Right kidney (tissue), 1 donor: ENCODE data around the gene SLC43A3.
"Not testable (repeated sequence)": the region's sequence is repeated elsewhere in the genome, so short reads cannot be mapped to it uniquely, and the experiment has no call there.

ENCODE experiments used
- DNase-seq: peaks from one replicate; pipeline ENCODE4 v3.0.0-alpha.2; 2016

The SLC43A3 gene

GRCh38 chr11:57386178-57386940 lies 40.6 kb downstream of the SLC43A3 start:
- DNase-seq = peak; percentile 26

- DNase-seq = no peak
Measured at GRCh38 chr11:57380975-57381374, 45.9 kb downstream of the SLC43A3 start, which contains the start of gene PRG3. TSS of gene PRG3 (minus strand) at chr11:57381150. CDS start at chr11:57380708, 442 bp downstream.

- DNase-seq = peak; percentile 39
Measured at GRCh38 chr11:57379732-57380131, 47.2 kb downstream of the SLC43A3 start.

GRCh38 chr11:57378186-57378585 lies 48.7 kb downstream of the SLC43A3 start:
- no peak for DNase-seq

- DNase-seq = no peak
Measured at GRCh38 chr11:57377107-57377506, 49.8 kb downstream of the SLC43A3 start.

- DNase-seq = no peak
Measured at GRCh38 chr11:57376095-57377090, 50.5 kb downstream of the SLC43A3 start.

GRCh38 chr11:57375490-57375889 lies 51.4 kb downstream of the SLC43A3 start:
- DNase-seq = no peak

GRCh38 chr11:57374966-57375365 lies 52.0 kb downstream of the SLC43A3 start:
- DNase-seq = no peak

- DNase-seq = no peak
Measured at GRCh38 chr11:57373146-57373545, 53.8 kb downstream of the SLC43A3 start.

- DNase-seq = no peak
Measured at GRCh38 chr11:57370941-57371340, 56.0 kb downstream of the SLC43A3 start.

- no peak for DNase-seq
Measured at GRCh38 chr11:57370251-57370650, 56.7 kb downstream of the SLC43A3 start.

GRCh38 chr11:57368845-57369232 lies 58.1 kb downstream of the SLC43A3 start:
- DNase-seq = no peak

GRCh38 chr11:57368106-57368844 lies 58.6 kb downstream of the SLC43A3 start:
- DNase-seq = no peak

- no peak for DNase-seq
Measured at GRCh38 chr11:57364851-57365660, 61.9 kb downstream of the SLC43A3 start.

GRCh38 chr11:57363131-57364080 lies 63.5 kb downstream of the SLC43A3 start:
- DNase-seq = no peak

GRCh38 chr11:57361926-57362325 lies 65.0 kb downstream of the SLC43A3 start:
- no peak for DNase-seq

GRCh38 chr11:57361420-57361819 lies 65.5 kb downstream of the SLC43A3 start:
- not testable (repeated sequence) for DNase-seq

- DNase-seq = no peak
Measured at GRCh38 chr11:57360991-57361390, 65.9 kb downstream of the SLC43A3 start.

- DNase-seq = no peak
Measured at GRCh38 chr11:57359896-57360690, 66.8 kb downstream of the SLC43A3 start.
